Measurements from ENCODE around the gene NOS1. TPM values are rescaled to one million over a fixed set of nuclear protein-coding genes. Genes with fewer than 3 reads are reported as not detected.

NOS1 gene
- total RNA-seq, 3 donors from 2014 or later, result under 0.01 to 0.16 TPM; not detected in 1

DNA sequence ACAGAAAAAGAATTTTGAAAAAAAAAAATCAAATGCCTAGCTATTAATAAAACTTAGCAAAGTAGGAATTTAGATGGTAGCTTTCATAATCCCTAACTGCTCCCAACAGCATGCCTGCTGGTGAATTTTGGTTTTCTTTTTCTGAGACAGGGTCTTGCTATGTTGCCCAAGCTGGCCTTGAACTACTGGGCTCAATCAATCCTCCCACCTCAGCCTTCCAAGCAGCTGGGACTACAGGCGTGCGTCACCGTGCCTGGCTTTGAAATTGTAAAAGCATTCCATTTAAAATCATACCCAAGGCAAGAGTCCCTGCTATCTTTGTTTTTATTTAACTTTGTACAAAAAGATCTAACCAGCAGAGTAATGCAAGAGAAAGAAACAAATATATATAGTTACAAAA lies 191.9 kb downstream of the NOS1 start:
- no peak for DNase-seq (ENCODE audit: low spot score in 2 of 2)
- intact Hi-C loops (cut with DNase I; ENCODE audit: low total_unique reads), result no loop called here
- Histone ChIP-seq H3K9me3 (no peaks in the 10 kb centered on the region), H3K36me3 (no peaks in the 10 kb centered on the region), H3K27me3 (no peaks in the 10 kb centered on the region), H3K4me1 (no peaks in the 10 kb centered on the region), H3K4me3 (no peak overlapping the region), H3K27ac (no peak overlapping the region)
- TF ChIP-seq POLR2A (IDR thresholded peaks at IDR 0.05) (no peak), POLR2AphosphoS5 (IDR thresholded peaks at IDR 0.05) (no peak)
- TF ChIP-seq, protein P1, sequence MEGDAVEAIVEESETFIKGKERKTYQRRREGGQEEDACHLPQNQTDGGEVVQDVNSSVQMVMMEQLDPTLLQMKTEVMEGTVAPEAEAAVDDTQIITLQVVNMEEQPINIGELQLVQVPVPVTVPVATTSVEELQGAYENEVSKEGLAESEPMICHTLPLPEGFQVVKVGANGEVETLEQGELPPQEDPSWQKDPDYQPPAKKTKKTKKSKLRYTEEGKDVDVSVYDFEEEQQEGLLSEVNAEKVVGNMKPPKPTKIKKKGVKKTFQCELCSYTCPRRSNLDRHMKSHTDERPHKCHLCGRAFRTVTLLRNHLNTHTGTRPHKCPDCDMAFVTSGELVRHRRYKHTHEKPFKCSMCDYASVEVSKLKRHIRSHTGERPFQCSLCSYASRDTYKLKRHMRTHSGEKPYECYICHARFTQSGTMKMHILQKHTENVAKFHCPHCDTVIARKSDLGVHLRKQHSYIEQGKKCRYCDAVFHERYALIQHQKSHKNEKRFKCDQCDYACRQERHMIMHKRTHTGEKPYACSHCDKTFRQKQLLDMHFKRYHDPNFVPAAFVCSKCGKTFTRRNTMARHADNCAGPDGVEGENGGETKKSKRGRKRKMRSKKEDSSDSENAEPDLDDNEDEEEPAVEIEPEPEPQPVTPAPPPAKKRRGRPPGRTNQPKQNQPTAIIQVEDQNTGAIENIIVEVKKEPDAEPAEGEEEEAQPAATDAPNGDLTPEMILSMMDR (IDR thresholded peaks at IDR 0.05), result no peak

DNA sequence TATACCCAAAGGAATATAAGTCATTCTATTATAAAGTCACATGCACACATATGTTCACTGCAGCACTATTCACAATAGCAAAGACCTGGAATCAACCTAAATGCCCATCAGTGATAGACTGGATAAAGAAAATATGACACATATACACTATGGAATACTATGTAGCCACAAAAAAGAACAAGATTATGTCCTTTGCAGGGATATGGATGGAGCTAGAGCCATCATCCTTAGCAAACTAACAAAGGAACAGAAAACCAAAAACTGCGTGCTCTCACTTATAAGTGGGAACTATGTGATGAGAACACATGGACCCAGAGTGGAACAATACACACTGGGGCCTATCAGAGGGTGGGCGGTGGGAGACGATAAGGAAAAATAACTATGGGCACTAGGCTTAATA lies 192.4 kb downstream of the NOS1 start:
- Histone ChIP-seq H3K27ac (no peak overlapping the region), H3K4me1 (no peaks in the 10 kb centered on the region), H3K36me3 (no peaks in the 10 kb centered on the region), H3K9me3 (no peaks in the 10 kb centered on the region), H3K4me3 (no peak overlapping the region), H3K27me3 (no peaks in the 10 kb centered on the region)
- TF ChIP-seq POLR2A (IDR thresholded peaks at IDR 0.05), result no peak
- TF ChIP-seq, protein P1 (IDR thresholded peaks at IDR 0.05), result no peak
- no peak for TF ChIP-seq POLR2AphosphoS5 (IDR thresholded peaks at IDR 0.05)
- DNase-seq (ENCODE audit: low spot score in 2 of 2), result no peak
- intact Hi-C loops (cut with DNase I; ENCODE audit: low total_unique reads), result no loop called here

DNA sequence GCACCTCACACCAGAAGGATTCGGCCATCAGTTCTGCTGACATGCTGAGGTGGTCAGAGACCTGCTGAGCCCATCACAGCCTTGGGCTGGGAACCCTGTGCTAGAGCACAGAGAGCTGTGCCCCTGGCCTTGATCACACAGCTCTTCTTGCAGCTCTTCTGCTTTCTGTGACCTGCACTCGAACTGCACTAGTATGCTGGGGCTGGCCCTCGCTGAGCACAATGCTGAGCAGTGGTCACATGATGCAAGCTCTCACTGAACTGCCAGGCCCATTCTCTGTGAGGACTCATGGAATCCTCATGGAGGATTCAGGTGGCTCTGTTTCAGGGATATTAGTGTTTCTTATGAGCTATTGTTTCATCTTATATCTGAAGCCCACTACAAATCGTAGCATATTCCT lies 193.7 kb downstream of the NOS1 start:
- H3K27ac ChIP-seq, result no peak overlapping the region
- no peak overlapping the region for H3K4me3 ChIP-seq
- H3K27me3 ChIP-seq, result no peaks in the 10 kb centered on the region
- TF ChIP-seq, protein P1 (IDR thresholded peaks at IDR 0.05), result no peak
- TF ChIP-seq POLR2AphosphoS5 (IDR thresholded peaks at IDR 0.05) (no peak), POLR2A (IDR thresholded peaks at IDR 0.05) (no peak)
- no peaks in the 10 kb centered on the region for H3K9me3 ChIP-seq
- DNase-seq (ENCODE audit: low spot score in 2 of 2), result no peak
- H3K36me3 ChIP-seq, result no peaks in the 10 kb centered on the region
- intact Hi-C loops (cut with DNase I; ENCODE audit: low total_unique reads), result no loop called here
- no peaks in the 10 kb centered on the region for H3K4me1 ChIP-seq

DNA sequence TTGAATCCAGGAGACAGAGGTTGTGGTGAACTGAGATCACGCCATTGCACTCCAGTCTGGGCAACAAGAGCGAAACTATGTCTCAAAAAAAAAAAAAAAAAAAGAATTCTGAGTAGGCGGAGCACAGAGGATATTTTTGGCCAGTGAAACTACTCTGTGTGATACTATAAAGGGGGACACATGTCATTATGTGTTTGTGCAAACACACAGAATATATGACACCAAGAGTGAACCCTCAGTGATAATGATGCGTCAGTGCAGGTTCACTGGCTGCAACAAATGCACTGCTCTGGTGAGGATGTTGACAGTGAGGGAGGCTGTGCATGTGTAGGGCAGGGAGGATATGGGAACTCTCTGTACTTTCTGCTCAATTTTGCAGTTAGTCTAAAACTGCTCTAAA lies 195.3 kb downstream of the NOS1 start:
- Histone ChIP-seq H3K27ac (no peak overlapping the region), H3K4me3 (no peak overlapping the region), H3K27me3 (no peaks in the 10 kb centered on the region), H3K36me3 (no peaks in the 10 kb centered on the region), H3K9me3 (no peaks in the 10 kb centered on the region), H3K4me1 (no peaks in the 10 kb centered on the region)
- intact Hi-C loops (cut with DNase I; ENCODE audit: low total_unique reads), result no loop called here
- DNase-seq (ENCODE audit: low spot score in 2 of 2), result no peak
- TF ChIP-seq POLR2A (IDR thresholded peaks at IDR 0.05) (no peak), POLR2AphosphoS5 (IDR thresholded peaks at IDR 0.05) (no peak)
- TF ChIP-seq, protein P1 (IDR thresholded peaks at IDR 0.05), result no peak

DNA sequence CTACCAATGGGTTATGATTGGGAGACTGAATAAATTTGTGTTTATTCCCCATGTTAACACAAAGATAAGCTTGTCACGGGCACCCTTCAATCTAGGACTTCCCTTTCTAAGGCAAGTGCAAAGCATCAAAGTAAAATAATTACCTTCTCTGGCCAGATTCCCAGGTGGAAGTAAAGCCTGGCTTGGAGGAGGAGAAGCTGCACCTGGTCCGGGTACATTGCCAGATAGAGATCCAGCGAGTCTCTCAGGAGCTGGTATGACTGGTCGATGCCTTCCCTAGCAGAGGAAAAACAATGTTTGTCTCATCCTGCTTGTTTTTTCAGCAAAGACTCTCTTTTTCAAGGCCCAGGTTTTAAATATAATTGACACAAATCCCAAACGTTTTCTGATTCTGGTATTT lies 196.1 kb downstream of the NOS1 start:
- Histone ChIP-seq H3K36me3 (no peaks in the 10 kb centered on the region), H3K4me1 (no peaks in the 10 kb centered on the region), H3K27me3 (no peaks in the 10 kb centered on the region), H3K4me3 (no peak overlapping the region), H3K9me3 (no peaks in the 10 kb centered on the region), H3K27ac (no peak overlapping the region)
- intact Hi-C loops (cut with DNase I; ENCODE audit: low total_unique reads), result no loop called here
- TF ChIP-seq POLR2AphosphoS5 (IDR thresholded peaks at IDR 0.05) (no peak), POLR2A (IDR thresholded peaks at IDR 0.05) (no peak)
- TF ChIP-seq, protein P1 (IDR thresholded peaks at IDR 0.05), result no peak
- DNase-seq (ENCODE audit: low spot score in 2 of 2), result no peak

All from breast epithelium (tissue), 4 donors.